Right atrium auricular region (tissue), 2 donors: ENCODE measurements around the gene JARID2. TPM values are rescaled to one million over a fixed set of nuclear protein-coding genes. Genes with fewer than 3 reads are reported as not detected.

ENCODE experiments used
- DNase-seq: peaks from one replicate; pipeline ENCODE4 v3.0.0-alpha.2; 2019; ENCODE audit warnings: low spot score
- H3K27ac ChIP-seq, 2 donors: fragments of 200-600 bp; sonication (generic); 1 replicate in 1 of 2; 2 replicates in 1 of 2; pipeline ENCODE4 v1.5.1; 2016 to 2019
- H3K27me3 ChIP-seq, 2 donors: fragments of 200-600 bp; sonication (generic); one replicate each; pipeline versions ENCODE4 v1.5.1 to v1.6.0; 2017 to 2019
- H3K36me3 ChIP-seq: fragments of 200-600 bp; sonication (generic); one replicate; pipeline ENCODE4 v1.5.1; 2016
- H3K4me1 ChIP-seq, 2 donors: fragments of 200-600 bp; sonication (generic); one replicate each; pipeline versions ENCODE4 v1.5.1 to v1.6.0; 2017 to 2019
- H3K4me3 ChIP-seq, 2 donors: fragments of 200-600 bp; sonication (generic); 1 replicate in 1 of 2; 2 replicates in 1 of 2; pipeline ENCODE4 v1.5.1; 2017 to 2019; ENCODE audit warnings: mild to moderate bottlenecking in 1 of 2, moderate library complexity in 1 of 2
- H3K9me3 ChIP-seq, 2 donors: fragments of 200-600 bp; sonication (generic); one replicate each; pipeline ENCODE4 v1.5.1; 2019
- CTCF ChIP-seq, 2 donors: fragments of 200-600 bp; sonication (generic); IDR thresholded peaks; one replicate each; pipeline ENCODE4 v1.5.1; 2019; ENCODE audit warnings: antibody characterized with exemption in 2 of 2
- total RNA-seq, 2 donors: library from RNA; depleted of rRNA; stranded (reverse); fragments of >200 nt; gene quantifications; one replicate each; pipeline ENCODE4 v1.1.0, GENCODE V29; 2016

The JARID2 gene
- total RNA-seq, 2 donors from 2014 or later, result 6.5 to 6.7 TPM

GRCh38 chr6:15299430-15300131 lies 53.7 kb downstream of the JARID2 start:
- Histone ChIP-seq H3K4me3 (no peak overlapping the region), H3K4me1 (peaks cover 0 to 72% of the 10 kb centered on the region in 2 donors), H3K9me3 (no peaks in the 10 kb centered on the region), H3K36me3 (no peaks in the 10 kb centered on the region), H3K27ac (peak overlapping the region; percentile 26 to 44), H3K27me3 (no peaks in the 10 kb centered on the region)
- TF ChIP-seq CTCF (IDR thresholded peaks at IDR 0.05), result no peak
- peak; percentile 78 for DNase-seq

- no peaks in the 10 kb centered on the region for H3K36me3 ChIP-seq
- no peak overlapping the region for H3K4me3 ChIP-seq
- no peak for DNase-seq
- H3K27ac ChIP-seq, result no peak overlapping the region
- H3K9me3 ChIP-seq, result no peaks in the 10 kb centered on the region
- H3K4me1 ChIP-seq, result peaks cover 0 to 73% of the 10 kb centered on the region in 2 donors
- no peak for TF ChIP-seq CTCF (IDR thresholded peaks at IDR 0.05)
- H3K27me3 ChIP-seq, result no peaks in the 10 kb centered on the region
Observed at GRCh38 chr6:15301179-15302006, 55.5 kb downstream of the JARID2 start.

GRCh38 chr6:15303162-15303919 lies 57.5 kb downstream of the JARID2 start:
- Histone ChIP-seq H3K27me3 (no peaks in the 10 kb centered on the region), H3K36me3 (no peaks in the 10 kb centered on the region), H3K4me3 (no peak overlapping the region), H3K4me1 (peaks cover 0 to 62% of the 10 kb centered on the region in 2 donors), H3K27ac (no peak overlapping the region), H3K9me3 (no peaks in the 10 kb centered on the region)
- no peak for TF ChIP-seq CTCF (IDR thresholded peaks at IDR 0.05)
- no peak for DNase-seq

GRCh38 chr6:15303920-15304291 lies 58.0 kb downstream of the JARID2 start:
- no peaks in the 10 kb centered on the region for H3K36me3 ChIP-seq
- TF ChIP-seq CTCF (IDR thresholded peaks at IDR 0.05), result no peak
- no peaks in the 10 kb centered on the region for H3K27me3 ChIP-seq
- peaks cover 0 to 62% of the 10 kb centered on the region in 2 donors for H3K4me1 ChIP-seq
- DNase-seq, result no peak
- no peak overlapping the region for H3K4me3 ChIP-seq
- no peak overlapping the region for H3K27ac ChIP-seq
- H3K9me3 ChIP-seq, result no peaks in the 10 kb centered on the region

- TF ChIP-seq CTCF (IDR thresholded peaks at IDR 0.05), result no peak
- H3K27me3 ChIP-seq, result no peaks in the 10 kb centered on the region
- H3K4me3 ChIP-seq, result no peak overlapping the region
- no peaks in the 10 kb centered on the region for H3K9me3 ChIP-seq
- H3K4me1 ChIP-seq, result peaks cover 0 to 59% of the 10 kb centered on the region in 2 donors
- no peaks in the 10 kb centered on the region for H3K36me3 ChIP-seq
- no peak for DNase-seq
- no peak overlapping the region for H3K27ac ChIP-seq
Observed at GRCh38 chr6:15304337-15305042, 58.6 kb downstream of the JARID2 start.
